ENCODE measurements around the gene C1orf198. TPM values are rescaled to one million over a fixed set of nuclear protein-coding genes. Genes with fewer than 3 reads are reported as not detected.

C1orf198 gene
- total RNA-seq, 1 donor from 2014 or later, result 225 TPM

- Histone ChIP-seq H3K9me3 (no peaks in the 10 kb centered on the region), H3K27me3 (no peaks in the 10 kb centered on the region), H3K4me3 (no peak overlapping the region), H3K4me1 (no peaks in the 10 kb centered on the region), H3K27ac (no peak overlapping the region), H3K36me3 (no peaks in the 10 kb centered on the region)
- TF ChIP-seq CTCF (IDR thresholded peaks at IDR 0.05), result no peak
- intact Hi-C loops (cut with DNase I), result loop anchor here (1.0 kb wide), 1 partner anchor 415 kb away; no protein-coding TSS in a partner anchor
- DNase-seq (ENCODE audit: low spot score in 2 of 2), result no peak
Observed at GRCh38 chr1:230796626-230797025, 71.7 kb downstream of the C1orf198 start.

- Histone ChIP-seq H3K36me3 (no peaks in the 10 kb centered on the region), H3K27me3 (no peaks in the 10 kb centered on the region), H3K4me1 (no peaks in the 10 kb centered on the region), H3K27ac (no peak overlapping the region), H3K4me3 (no peak overlapping the region), H3K9me3 (no peaks in the 10 kb centered on the region)
- no peak for DNase-seq (ENCODE audit: low spot score in 2 of 2)
- no peak for TF ChIP-seq CTCF (IDR thresholded peaks at IDR 0.05)
- intact Hi-C loops (cut with DNase I), result no loop called here
Observed at GRCh38 chr1:230794871-230795605, 73.3 kb downstream of the C1orf198 start.

DNA sequence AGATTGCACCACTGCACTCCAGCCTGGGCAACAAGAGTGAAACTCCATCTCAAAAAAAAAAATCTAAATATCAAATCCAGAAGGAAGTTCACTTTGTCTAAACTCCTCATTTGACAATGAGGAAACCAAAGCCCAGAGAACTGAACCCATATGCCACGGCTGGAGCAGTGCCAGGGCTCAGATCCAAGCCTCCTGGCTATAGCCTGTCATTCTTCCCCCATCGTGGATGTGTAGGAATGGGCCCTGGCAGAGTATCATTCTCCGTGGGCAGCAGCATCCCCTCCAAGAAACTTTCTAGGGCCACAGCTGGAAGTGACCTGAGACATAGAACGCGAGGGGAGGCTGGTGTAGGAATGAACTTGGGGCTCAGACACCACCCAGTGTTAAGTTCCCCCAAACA, 73.9 kb downstream of the C1orf198 start:
- intact Hi-C loops (cut with DNase I), result no loop called here

DNA sequence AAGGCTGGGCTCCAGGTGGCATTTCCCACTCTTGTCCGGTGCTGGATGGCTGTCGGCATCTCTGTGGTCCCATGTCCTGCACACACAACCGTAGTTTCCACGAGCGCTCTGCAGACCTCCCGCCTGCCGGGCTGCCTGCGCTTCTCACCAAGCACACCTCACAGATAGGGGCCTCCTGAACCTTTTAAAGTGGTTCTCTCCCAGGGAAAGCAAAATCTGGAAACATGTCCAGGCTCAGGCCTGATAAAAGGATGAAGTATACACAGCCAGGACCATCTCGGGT, 74.9 kb downstream of the C1orf198 start:
- no peaks in the 10 kb centered on the region for H3K27me3 ChIP-seq
- no peaks in the 10 kb centered on the region for H3K9me3 ChIP-seq
- no peak overlapping the region for H3K27ac ChIP-seq
- no peak overlapping the region for H3K4me3 ChIP-seq
- H3K4me1 ChIP-seq, result no peaks in the 10 kb centered on the region
- intact Hi-C loops (cut with DNase I), result no loop called here
- TF ChIP-seq CTCF (IDR thresholded peaks at IDR 0.05), result no peak
- no peaks in the 10 kb centered on the region for H3K36me3 ChIP-seq
- DNase-seq (ENCODE audit: low spot score in 2 of 2), result no peak

More for the DNA sequence above, 73.9 kb downstream of the C1orf198 start:
- no peak for TF ChIP-seq CTCF (IDR thresholded peaks at IDR 0.05)
- H3K36me3 ChIP-seq, result no peaks in the 10 kb centered on the region
- H3K27me3 ChIP-seq, result no peaks in the 10 kb centered on the region
- no peaks in the 10 kb centered on the region for H3K4me1 ChIP-seq
- H3K9me3 ChIP-seq, result no peaks in the 10 kb centered on the region
- no peak for DNase-seq (ENCODE audit: low spot score in 2 of 2)
- H3K27ac ChIP-seq, result no peak overlapping the region
- no peak overlapping the region for H3K4me3 ChIP-seq

GRCh38 chr1:230792691-230793462, 75.4 kb downstream of the C1orf198 start:
- Histone ChIP-seq H3K9me3 (no peaks in the 10 kb centered on the region), H3K27ac (no peak overlapping the region), H3K36me3 (no peaks in the 10 kb centered on the region), H3K4me1 (no peaks in the 10 kb centered on the region), H3K27me3 (no peaks in the 10 kb centered on the region), H3K4me3 (no peak overlapping the region)
- TF ChIP-seq CTCF (IDR thresholded peaks at IDR 0.05), result no peak
- DNase-seq (ENCODE audit: low spot score in 2 of 2), result no peak
- intact Hi-C loops (cut with DNase I), result no loop called here
